Left lung (tissue), 10 donors: ENCODE results near the gene BPIFB3. TPM values are rescaled to one million over a fixed set of nuclear protein-coding genes. Genes with fewer than 3 reads are reported as not detected.
"Not testable (repeated sequence)": the region's sequence is repeated elsewhere in the genome, so short reads cannot be mapped to it uniquely, and the experiment has no call there.

Source experiments
- ATAC-seq: fragments of 200-7000 bp; cut with Tn5 transposase; one replicate; pipeline ENCODE4 v1.9.1; 2020; ENCODE audit warnings: moderate library complexity
- DNase-seq, 4 donors: peaks; one replicate each; pipeline ENCODE4 v3.0.0-alpha.2; 2013 to 2020
- H3K27ac ChIP-seq, 2 donors: fragments of 200-600 bp; sonication (generic) in 1 of 2; one replicate each; pipeline versions ENCODE4 v1.5.0 to v1.8.0; 2020 to 2021
- H3K27me3 ChIP-seq, 2 donors: fragments of 200-600 bp; sonication (generic) in 1 of 2; one replicate each; pipeline versions ENCODE4 v1.5.0 to v1.8.0; 2020 to 2021
- H3K36me3 ChIP-seq, 2 donors: fragments of 200-600 bp; sonication (generic) in 1 of 2; one replicate each; pipeline versions ENCODE4 v1.5.0 to v1.8.0; 2020 to 2021
- H3K4me1 ChIP-seq, 2 donors: fragments of 200-600 bp; one replicate each; pipeline ENCODE4 v1.8.0; 2021
- H3K4me3 ChIP-seq, 2 donors: fragments of 200-600 bp; sonication (generic) in 1 of 2; one replicate each; pipeline versions ENCODE4 v1.5.0 to v1.8.0; 2020 to 2021; ENCODE audit warnings: mild to moderate bottlenecking in 1 of 2
- H3K9me3 ChIP-seq, 2 donors: fragments of 200-600 bp; sonication (generic) in 1 of 2; one replicate each; pipeline versions ENCODE4 v1.5.0 to v1.8.0; 2020 to 2021
- intact Hi-C, 2 donors: fragments of 100-400 bp; cut with DNase I; formaldehyde crosslinking; loops; one replicate each; pipeline versions ENCODE4 v1.11.2 to v1.14.2; 2022
- polyA plus RNA-seq, 6 donors: library from polyadenylated mRNA; unstranded; fragments of 120-200 nt; gene quantifications; one replicate each; pipeline ENCODE4 v1.2.1, GENCODE V29; 2013; ENCODE audit not compliant: insufficient read length in 6 of 6
- total RNA-seq, 2 donors: library from RNA; stranded (reverse); fragmentation: NEBNext Ultra II Directional; extraction: Animal tissue kit (Norgen Biotek cat#: 25700); gene quantifications; one replicate each; pipeline ENCODE4 v1.2.1, GENCODE V29; 2021
- TF ChIP-seq, protein P1 (sequence below), 2 donors: fragments of 200-600 bp; sonication (generic) in 1 of 2; IDR thresholded peaks; one replicate each; pipeline versions ENCODE4 v1.5.0 to v1.8.0; 2021; ENCODE audit warnings: antibody characterized with exemption in 2 of 2
- donor health status: DM: no; HTN: yes; CAD: no.
- donor health status: DM: no; HTN: no; CAD: no.

Gene BPIFB3
- total and polyA plus RNA-seq, 8 donors = not detected

DNA sequence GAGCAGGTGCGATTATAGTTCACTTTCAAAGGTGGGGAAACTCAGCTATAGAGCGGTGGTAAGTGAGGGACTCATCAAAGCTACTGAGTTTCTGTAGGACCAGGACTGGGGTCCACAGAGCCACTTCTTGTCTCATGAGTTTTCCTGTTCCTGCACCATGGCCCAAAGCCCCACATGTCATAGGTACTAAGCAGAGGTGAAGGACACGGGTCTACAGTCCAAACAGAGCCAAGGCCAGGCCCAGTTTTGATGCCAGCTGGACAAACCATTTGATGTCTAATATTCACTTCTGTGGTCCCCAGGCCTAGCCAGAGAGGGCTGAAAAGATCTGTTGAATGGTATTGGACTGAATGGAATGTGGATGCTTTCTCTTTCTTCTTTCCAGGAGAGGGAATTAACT, 11.3 kb upstream of the BPIFB3 start:
- no peak for DNase-seq
- H3K36me3 ChIP-seq = no peaks in the 10 kb centered on the region
- H3K27ac ChIP-seq = no peak overlapping the region
- H3K4me1 ChIP-seq = no peaks in the 10 kb centered on the region
- ATAC-seq = no peak
- H3K4me3 ChIP-seq = no peak overlapping the region
- intact Hi-C loops = no loop called here
- TF ChIP-seq, protein P1, sequence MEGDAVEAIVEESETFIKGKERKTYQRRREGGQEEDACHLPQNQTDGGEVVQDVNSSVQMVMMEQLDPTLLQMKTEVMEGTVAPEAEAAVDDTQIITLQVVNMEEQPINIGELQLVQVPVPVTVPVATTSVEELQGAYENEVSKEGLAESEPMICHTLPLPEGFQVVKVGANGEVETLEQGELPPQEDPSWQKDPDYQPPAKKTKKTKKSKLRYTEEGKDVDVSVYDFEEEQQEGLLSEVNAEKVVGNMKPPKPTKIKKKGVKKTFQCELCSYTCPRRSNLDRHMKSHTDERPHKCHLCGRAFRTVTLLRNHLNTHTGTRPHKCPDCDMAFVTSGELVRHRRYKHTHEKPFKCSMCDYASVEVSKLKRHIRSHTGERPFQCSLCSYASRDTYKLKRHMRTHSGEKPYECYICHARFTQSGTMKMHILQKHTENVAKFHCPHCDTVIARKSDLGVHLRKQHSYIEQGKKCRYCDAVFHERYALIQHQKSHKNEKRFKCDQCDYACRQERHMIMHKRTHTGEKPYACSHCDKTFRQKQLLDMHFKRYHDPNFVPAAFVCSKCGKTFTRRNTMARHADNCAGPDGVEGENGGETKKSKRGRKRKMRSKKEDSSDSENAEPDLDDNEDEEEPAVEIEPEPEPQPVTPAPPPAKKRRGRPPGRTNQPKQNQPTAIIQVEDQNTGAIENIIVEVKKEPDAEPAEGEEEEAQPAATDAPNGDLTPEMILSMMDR (IDR thresholded peaks at IDR 0.05) = no peak
- no peaks in the 10 kb centered on the region for H3K27me3 ChIP-seq
- peaks cover 0 to 26% of the 10 kb centered on the region in 2 donors for H3K9me3 ChIP-seq

DNA sequence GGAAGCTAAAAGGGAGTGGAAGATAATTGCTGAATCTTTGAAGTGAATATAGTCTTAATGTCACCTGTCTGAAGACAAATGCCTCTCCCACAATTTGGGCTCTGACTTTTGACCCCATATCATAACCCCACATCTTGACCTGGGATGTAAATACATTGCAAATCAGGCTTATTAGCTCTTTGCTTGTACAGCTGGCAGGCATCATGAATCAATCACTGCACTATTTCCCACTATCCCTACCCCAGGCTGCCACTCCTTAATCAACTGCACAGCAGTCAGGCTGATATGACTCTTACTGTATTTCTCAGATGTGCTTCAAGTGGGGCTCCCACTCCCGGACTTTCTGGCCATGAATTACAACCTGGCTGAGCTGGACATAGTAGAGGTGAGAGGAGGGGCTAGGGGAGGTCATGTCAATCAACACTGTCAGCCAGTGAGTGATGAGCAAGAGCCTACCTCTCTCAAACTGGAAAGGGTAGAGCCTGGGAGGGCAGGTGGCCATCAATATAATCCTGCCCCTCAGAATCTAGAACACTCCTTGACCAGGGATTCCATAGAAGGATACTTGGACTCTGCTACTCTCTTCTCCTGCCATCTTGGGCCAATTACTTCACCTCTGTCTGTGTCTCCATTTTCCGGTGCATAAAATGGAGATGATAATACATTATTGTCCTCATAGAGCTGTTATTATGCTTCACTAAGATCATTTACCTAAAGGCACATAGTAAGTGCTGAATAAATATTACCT, 10.5 kb upstream of the BPIFB3 start:
- TF ChIP-seq, protein P1 (IDR thresholded peaks at IDR 0.05) = no peak
- intact Hi-C loops = no loop called here
- DNase-seq = no peak
- H3K4me3 ChIP-seq = no peak overlapping the region
- H3K9me3 ChIP-seq = peaks cover 0 to 26% of the 10 kb centered on the region in 2 donors
- no peaks in the 10 kb centered on the region for H3K36me3 ChIP-seq
- no peak overlapping the region for H3K27ac ChIP-seq
- H3K4me1 ChIP-seq = no peaks in the 10 kb centered on the region
- ATAC-seq = no peak
- H3K27me3 ChIP-seq = no peaks in the 10 kb centered on the region

DNA sequence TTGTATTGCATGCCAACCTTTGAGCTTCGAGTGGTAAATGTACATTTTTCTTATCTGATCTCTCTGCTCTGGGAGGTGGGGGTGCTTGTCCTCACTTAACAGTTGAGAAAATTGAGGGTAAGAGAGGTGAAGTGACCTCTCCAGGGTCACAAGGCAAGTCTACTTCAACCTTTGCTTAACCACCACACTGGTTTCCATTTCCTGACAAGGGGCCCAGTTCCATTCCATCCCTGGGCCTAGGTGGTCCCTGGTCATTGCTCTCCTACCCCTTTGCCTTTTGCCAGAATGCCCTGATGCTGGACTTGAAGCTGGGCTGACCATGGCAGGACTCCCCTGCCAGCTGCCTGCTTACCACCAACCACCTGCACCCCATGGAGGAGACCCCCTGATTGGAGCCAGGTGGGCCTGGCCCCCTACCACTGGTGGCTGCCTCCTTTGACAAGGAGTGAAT, 9.9 kb upstream of the BPIFB3 start:
- TF ChIP-seq, protein P1 (IDR thresholded peaks at IDR 0.05) = no peak
- ATAC-seq (no peak), DNase-seq (no peak)
- Histone ChIP-seq H3K9me3 (peaks cover 0 to 26% of the 10 kb centered on the region in 2 donors), H3K27ac (no peak overlapping the region), H3K36me3 (no peaks in the 10 kb centered on the region), H3K4me1 (no peaks in the 10 kb centered on the region), H3K4me3 (no peak overlapping the region), H3K27me3 (no peaks in the 10 kb centered on the region)
- intact Hi-C loops = no loop called here

DNA sequence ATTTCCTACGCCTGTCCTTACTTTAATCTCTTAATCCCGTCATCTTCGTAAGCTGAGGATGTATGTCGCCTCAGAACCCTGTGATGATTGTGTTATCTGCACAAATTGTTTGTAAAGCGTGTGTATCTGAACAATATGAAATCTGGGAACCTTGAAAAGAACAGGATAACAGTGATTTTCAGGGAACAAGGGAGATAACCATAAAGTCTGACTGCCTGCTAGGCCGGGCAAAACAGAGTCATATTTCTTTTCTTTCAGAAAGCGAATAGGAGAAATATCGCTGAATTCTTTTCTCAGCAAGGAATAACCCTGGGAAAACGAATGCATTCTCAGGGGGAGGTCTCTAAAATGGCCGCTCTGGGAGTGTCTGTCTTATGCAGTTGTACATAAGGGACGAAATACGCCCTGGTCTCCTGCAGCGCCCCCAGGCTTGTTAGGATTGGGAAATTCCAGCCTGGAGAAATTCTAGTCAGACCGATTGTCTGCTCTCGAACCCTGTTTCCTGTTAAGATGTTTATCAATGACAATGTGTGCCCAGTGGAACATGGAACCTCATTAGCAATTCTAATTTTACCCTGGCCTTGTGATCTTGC, 8.5 kb upstream of the BPIFB3 start:
- intact Hi-C loops, H3K27ac ChIP-seq, H3K36me3 ChIP-seq, H3K4me3 ChIP-seq, H3K4me1 ChIP-seq, DNase-seq, ATAC-seq, H3K27me3 ChIP-seq: not testable (repeated sequence)
- H3K9me3 ChIP-seq = peaks cover 0 to 26% of the 10 kb centered on the region in 2 donors

DNA sequence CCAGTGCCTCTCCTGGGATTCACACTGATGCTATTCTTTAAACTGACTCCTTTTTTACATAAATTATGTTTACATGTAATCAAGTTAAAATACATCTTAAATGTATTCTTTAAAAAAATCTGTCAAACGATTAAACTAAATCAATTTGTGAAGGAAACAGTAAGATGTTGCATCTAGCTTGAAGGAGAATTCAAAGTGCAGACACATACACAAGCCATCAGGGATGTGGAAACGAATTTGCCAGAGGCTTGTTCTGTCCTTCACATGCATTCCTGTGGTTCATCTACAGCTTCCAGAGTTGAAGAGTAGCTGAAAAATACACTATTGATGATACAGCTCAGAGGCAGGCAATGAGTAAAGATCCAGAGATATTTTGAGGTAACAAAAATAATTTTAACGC, 7.3 kb upstream of the BPIFB3 start:
- no peaks in the 10 kb centered on the region for H3K27me3 ChIP-seq
- no peak overlapping the region for H3K4me3 ChIP-seq
- H3K27ac ChIP-seq = no peak overlapping the region
- intact Hi-C loops = no loop called here
- H3K4me1 ChIP-seq = no peaks in the 10 kb centered on the region
- TF ChIP-seq, protein P1 (IDR thresholded peaks at IDR 0.05) = no peak
- peaks cover 0 to 26% of the 10 kb centered on the region in 2 donors for H3K9me3 ChIP-seq
- ATAC-seq (no peak), DNase-seq (no peak)
- H3K36me3 ChIP-seq = no peaks in the 10 kb centered on the region
